GM10248 (cell line): ENCODE data around the gene PSMG1.
"Not testable (repeated sequence)": the region's sequence is repeated elsewhere in the genome, so short reads cannot be mapped to it uniquely, and the experiment has no call there.

Experiments
- CTCF ChIA-PET: fragments of 300-600 bp; sonication (Branson Sonifier 250); formaldehyde crosslinking; extraction: SDS; loops from one replicate; lab custom pipeline; 2021; ENCODE audit warnings: antibody characterized with exemption; lab: Yijun Ruan, JAX
- POLR2A ChIA-PET: fragments of 350-650 bp; sonication (Branson Sonifier 250); formaldehyde crosslinking; extraction: SDS; loops from one replicate; lab custom pipeline; 2020; ENCODE audit warnings: antibody characterized with exemption; lab: Yijun Ruan, JAX
- DNase-seq: peaks from one replicate; pipeline ENCODE4 v3.0.0; 2012; ENCODE audit errors: extremely low spot score
- CTCF ChIP-seq: IDR thresholded peaks from 2 replicates; pipeline ENCODE4 v1.5.1; 2012; ENCODE audit warnings: mild to moderate bottlenecking, low read depth; ENCODE audit errors: extremely low read depth, missing control alignments, control extremely low read depth

Gene PSMG1

GRCh38 chr21:39148975-39149374, 34.3 kb downstream of the PSMG1 start:
- no peak for TF ChIP-seq CTCF
- POLR2A ChIA-PET, result no interaction called here
- CTCF ChIA-PET, result interaction anchor here (1.8 kb wide), 1 partner anchor 11 kb away, joined by 4 read pairs; no protein-coding TSS in a partner anchor
- DNase-seq, result no peak

- no peak for TF ChIP-seq CTCF
- DNase-seq, result no peak
- CTCF ChIA-PET, result no interaction called here
- POLR2A ChIA-PET, result no interaction called here
These were observed 39.1 kb downstream of the PSMG1 start for GRCh38 chr21:39144191-39144590.

GRCh38 chr21:39142972-39143371, 40.3 kb downstream of the PSMG1 start:
- CTCF ChIA-PET, result no interaction called here
- POLR2A ChIA-PET, result no interaction called here
- TF ChIP-seq CTCF, result no peak
- no peak for DNase-seq

- ChIA-PET CTCF (interaction anchor here (0.8 kb wide), 1 partner anchor 407 kb away, joined by 3 read pairs; no protein-coding TSS in a partner anchor), POLR2A (no interaction called here)
- DNase-seq, result no peak
- no peak for TF ChIP-seq CTCF
These were observed 41.7 kb downstream of the PSMG1 start for GRCh38 chr21:39141502-39141901.

GRCh38 chr21:39137248-39138178, 45.7 kb downstream of the PSMG1 start:
- DNase-seq, result no peak
- TF ChIP-seq CTCF, result no peak
- CTCF ChIA-PET, result interaction anchor here (0.8 to 2.3 kb wide), 8 partner anchors 11 to 406 kb away, joined by 3 to 7 read pairs (median 4); no protein-coding TSS in a partner anchor
- POLR2A ChIA-PET, result no interaction called here

GRCh38 chr21:39136711-39137110, 46.5 kb downstream of the PSMG1 start:
- ChIA-PET CTCF (interaction anchor here (1.3 to 2.3 kb wide), 3 partner anchors 10 to 14 kb away, joined by 5 to 7 read pairs (median 5); no protein-coding TSS in a partner anchor), POLR2A (no interaction called here)
- TF ChIP-seq CTCF, result no peak
- DNase-seq, result no peak

- CTCF ChIA-PET, DNase-seq, POLR2A ChIA-PET: not testable (repeated sequence)
These were observed 47.1 kb downstream of the PSMG1 start for GRCh38 chr21:39136138-39136537.
